Measurements from ENCODE around the gene TMEM163.
"Not testable (repeated sequence)": the region's sequence is repeated elsewhere in the genome, so short reads cannot be mapped to it uniquely, and the experiment has no call there.

TMEM163 gene

DNA sequence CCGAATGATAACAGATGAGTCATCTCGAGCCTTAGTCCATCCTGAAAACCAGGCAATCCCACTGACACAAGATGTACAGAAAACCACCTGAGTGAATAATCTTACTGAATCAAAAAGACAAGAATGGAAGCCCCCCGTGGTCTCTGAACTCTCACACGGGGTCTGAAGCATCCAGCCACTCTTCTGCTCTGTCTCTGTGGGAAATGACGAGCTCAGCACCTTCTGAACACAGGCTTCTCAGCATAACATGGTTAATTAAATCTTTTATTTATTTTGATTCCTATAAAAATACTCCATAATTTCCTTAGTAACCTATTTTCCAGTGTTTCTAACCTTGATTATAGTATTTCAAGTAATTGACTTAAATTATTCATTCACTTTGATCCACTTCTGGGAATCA lies 203.7 kb downstream of the TMEM163 start:
- no peak for DNase-seq (ENCODE audit: low read depth)
- TF ChIP-seq CTCF (IDR thresholded peaks at IDR 0.05; ENCODE audit: insufficient read depth, low read depth, low read length, missing control alignments): no peak
- H3K4me3 ChIP-seq (ENCODE audit: low read depth, low read length): no peak overlapping the region

GRCh38 chr2:134513465-134513804 lies 205.4 kb downstream of the TMEM163 start:
- DNase-seq (ENCODE audit: low read depth): no peak
- H3K4me3 ChIP-seq (ENCODE audit: low read depth, low read length): no peak overlapping the region
- TF ChIP-seq CTCF (IDR thresholded peaks at IDR 0.05; ENCODE audit: insufficient read depth, low read depth, low read length, missing control alignments): no peak

DNA sequence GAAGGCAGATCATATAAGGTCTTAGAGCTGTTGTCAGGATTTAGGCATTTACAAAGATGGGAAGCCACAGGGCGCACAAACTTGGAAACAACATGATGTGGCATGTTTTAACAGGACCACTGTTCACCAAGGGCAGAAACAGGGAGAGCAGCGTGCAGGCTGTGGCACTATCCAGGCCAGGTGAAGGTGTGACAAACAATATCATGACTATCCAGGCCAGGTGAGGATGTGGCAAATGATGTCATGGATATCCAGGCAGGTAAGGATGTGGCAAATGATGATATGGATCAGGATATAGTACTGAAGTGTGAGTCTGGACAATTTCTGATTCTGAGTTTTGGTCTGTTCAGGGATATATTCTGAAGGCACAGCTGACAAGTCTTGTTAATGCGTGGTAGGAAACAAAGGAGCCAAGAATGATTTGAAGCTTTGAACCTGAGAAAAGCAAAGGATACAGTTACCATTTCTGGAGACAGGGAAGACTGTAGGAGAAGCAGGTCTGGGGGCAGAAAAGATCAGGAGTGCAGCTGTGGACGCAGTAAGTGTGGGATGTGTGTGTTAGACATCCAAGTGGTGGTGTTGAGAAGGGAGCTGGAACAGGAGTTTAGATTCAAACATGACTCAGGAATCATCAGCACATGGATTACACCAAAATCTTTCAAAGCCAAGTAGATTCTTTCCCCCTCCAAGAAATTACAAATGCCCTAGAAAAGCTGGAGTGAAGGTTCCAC lies 205.9 kb downstream of the TMEM163 start:
- H3K4me3 ChIP-seq (ENCODE audit: low read depth, low read length): no peak overlapping the region
- TF ChIP-seq CTCF (IDR thresholded peaks at IDR 0.05; ENCODE audit: insufficient read depth, low read depth, low read length, missing control alignments): no peak
- no peak for DNase-seq (ENCODE audit: low read depth)

DNA sequence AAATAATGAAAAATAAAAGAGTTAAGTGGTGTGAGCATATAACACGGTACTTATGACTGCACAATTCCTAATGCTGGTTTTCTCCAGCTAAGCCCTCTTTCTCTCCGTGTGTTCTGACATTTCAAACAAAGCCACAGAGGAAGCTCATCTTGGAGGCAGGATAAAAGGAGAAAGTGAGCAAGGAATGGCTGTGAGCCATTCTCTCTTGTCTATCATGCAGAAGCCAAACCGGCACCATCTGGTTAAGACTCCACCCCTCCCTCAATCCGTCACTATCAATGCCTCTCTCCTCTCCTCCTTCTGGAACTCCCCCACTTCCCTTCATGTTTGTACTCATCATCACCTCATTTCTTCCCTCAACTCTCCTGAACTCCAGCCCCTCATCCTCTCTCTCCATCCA lies 210.4 kb downstream of the TMEM163 start:
- no peak for DNase-seq (ENCODE audit: low read depth)
- no peak overlapping the region for H3K4me3 ChIP-seq (ENCODE audit: low read depth, low read length)
- no peak for TF ChIP-seq CTCF (IDR thresholded peaks at IDR 0.05; ENCODE audit: insufficient read depth, low read depth, low read length, missing control alignments)

- no peak overlapping the region for H3K4me3 ChIP-seq (ENCODE audit: low read depth, low read length)
- DNase-seq (ENCODE audit: low read depth): no peak
- TF ChIP-seq CTCF (IDR thresholded peaks at IDR 0.05; ENCODE audit: insufficient read depth, low read depth, low read length, missing control alignments): no peak
Measured at GRCh38 chr2:134507697-134508096, 211.1 kb downstream of the TMEM163 start.

GRCh38 chr2:134507159-134507558 lies 211.6 kb downstream of the TMEM163 start:
- H3K4me3 ChIP-seq (ENCODE audit: low read depth, low read length); DNase-seq (ENCODE audit: low read depth): not testable (repeated sequence)

DNA sequence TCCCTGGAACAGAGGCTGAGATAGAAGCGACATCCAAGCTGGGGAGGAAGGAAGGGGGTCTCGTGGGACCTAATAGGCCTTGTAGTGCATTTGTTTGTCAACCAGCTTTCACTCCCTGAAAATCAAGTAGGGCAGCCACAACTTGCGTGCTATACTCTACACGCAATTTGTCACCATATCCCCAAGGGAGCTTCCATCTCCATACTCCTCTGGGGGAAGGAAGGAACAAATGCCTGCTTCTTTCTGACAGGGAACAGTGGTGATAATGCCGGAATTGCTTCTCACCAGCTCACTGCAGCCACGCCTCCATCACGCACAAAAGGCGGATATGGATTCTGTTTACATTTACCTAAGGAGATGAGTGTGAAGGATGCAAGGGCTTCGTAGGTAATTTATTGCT lies 213.4 kb downstream of the TMEM163 start:
- DNase-seq (ENCODE audit: low read depth): no peak
- no peak for TF ChIP-seq CTCF (IDR thresholded peaks at IDR 0.05; ENCODE audit: insufficient read depth, low read depth, low read length, missing control alignments)
- no peak overlapping the region for H3K4me3 ChIP-seq (ENCODE audit: low read depth, low read length)
